AG10803 (cell line): ENCODE data around the gene STK32C.
A peak's percentile ranks its signal among the peaks of the same experiment; 100 is the strongest.
"Not testable (repeated sequence)": the region's sequence is repeated elsewhere in the genome, so short reads cannot be mapped to it uniquely, and the experiment has no call there.

ENCODE experiments used
- DNase-seq: peaks from one replicate; pipeline ENCODE4 v3.0.0; 2010; ENCODE audit warnings: low read depth
- H3K4me3 ChIP-seq: 2 replicates; pipeline ENCODE4 v1.5.1; 2011; ENCODE audit warnings: mild to moderate bottlenecking, low read length, control low read depth
- CTCF ChIP-seq: conservative IDR thresholded peaks from 2 replicates; pipeline ENCODE4 v1.5.1; 2011; ENCODE audit warnings: mild to moderate bottlenecking, low read length, control low read depth, inconsistent platforms

STK32C gene

GRCh38 chr10:132272231-132272971 is 35.3 kb downstream of the STK32C start:
- H3K4me3 ChIP-seq: no peak overlapping the region
- TF ChIP-seq CTCF: no peak
- peak; percentile 56 for DNase-seq

GRCh38 chr10:132271458-132272230 is 36.1 kb downstream of the STK32C start:
- no peak for TF ChIP-seq CTCF
- DNase-seq: no peak
- H3K4me3 ChIP-seq: no peak overlapping the region

- no peak for DNase-seq
- no peak for TF ChIP-seq CTCF
- no peak overlapping the region for H3K4me3 ChIP-seq
These were observed 36.9 kb downstream of the STK32C start for GRCh38 chr10:132270721-132271457.

GRCh38 chr10:132270256-132270655 is 37.5 kb downstream of the STK32C start:
- no peak for TF ChIP-seq CTCF
- no peak for DNase-seq
- H3K4me3 ChIP-seq: no peak overlapping the region

- H3K4me3 ChIP-seq: no peak overlapping the region
- DNase-seq: no peak
- no peak for TF ChIP-seq CTCF
These were observed 38.2 kb downstream of the STK32C start for GRCh38 chr10:132269266-132270230.

- H3K4me3 ChIP-seq, DNase-seq: not testable (repeated sequence)
These were observed 39.8 kb downstream of the STK32C start for GRCh38 chr10:132267916-132268315.
